Epithelial cell of proximal tubule (primary cell): Measurements from ENCODE around the gene LAMC2. TPM values are rescaled to one million over a fixed set of nuclear protein-coding genes. Genes with fewer than 3 reads are reported as not detected.

Experiments
- DNase-seq: peaks from one replicate; pipeline ENCODE4 v3.0.0-alpha.2; 2011; ENCODE audit warnings: low read depth
- H3K4me3 ChIP-seq: 2 replicates; pipeline ENCODE4 v1.5.1; 2011; ENCODE audit warnings: low read depth, mild to moderate bottlenecking, low read length
- total RNA-seq: library from RNA; depleted of rRNA; stranded (reverse); fragments of >200 nt; gene quantifications from 2 replicates; pipeline ENCODE4 v1.2.3, GENCODE V29; 2015
- TF ChIP-seq, protein P1 (sequence below): conservative IDR thresholded peaks from 2 replicates; pipeline ENCODE4 v1.5.1; 2012; ENCODE audit warnings: low read depth, mild to moderate bottlenecking, low read length

The LAMC2 gene
- total RNA-seq, 1 donor from 2014 or later: 382 TPM

DNA sequence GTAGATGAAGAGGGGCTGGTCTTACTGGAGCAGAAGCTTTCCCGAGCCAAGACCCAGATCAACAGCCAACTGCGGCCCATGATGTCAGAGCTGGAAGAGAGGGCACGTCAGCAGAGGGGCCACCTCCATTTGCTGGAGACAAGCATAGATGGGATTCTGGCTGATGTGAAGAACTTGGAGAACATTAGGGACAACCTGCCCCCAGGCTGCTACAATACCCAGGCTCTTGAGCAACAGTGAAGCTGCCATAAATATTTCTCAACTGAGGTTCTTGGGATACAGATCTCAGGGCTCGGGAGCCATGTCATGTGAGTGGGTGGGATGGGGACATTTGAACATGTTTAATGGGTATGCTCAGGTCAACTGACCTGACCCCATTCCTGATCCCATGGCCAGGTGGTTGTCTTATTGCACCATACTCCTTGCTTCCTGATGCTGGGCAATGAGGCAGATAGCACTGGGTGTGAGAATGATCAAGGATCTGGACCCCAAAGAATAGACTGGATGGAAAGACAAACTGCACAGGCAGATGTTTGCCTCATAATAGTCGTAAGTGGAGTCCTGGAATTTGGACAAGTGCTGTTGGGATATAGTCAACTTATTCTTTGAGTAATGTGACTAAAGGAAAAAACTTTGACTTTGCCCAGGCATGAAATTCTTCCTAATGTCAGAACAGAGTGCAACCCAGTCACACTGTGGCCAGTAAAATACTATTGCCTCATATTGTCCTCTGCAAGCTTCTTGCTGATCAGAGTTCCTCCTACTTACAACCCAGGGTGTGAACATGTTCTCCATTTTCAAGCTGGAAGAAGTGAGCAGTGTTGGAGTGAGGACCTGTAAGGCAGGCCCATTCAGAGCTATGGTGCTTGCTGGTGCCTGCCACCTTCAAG lies 57.3 kb downstream of the LAMC2 start:
- DNase-seq: no peak

DNA sequence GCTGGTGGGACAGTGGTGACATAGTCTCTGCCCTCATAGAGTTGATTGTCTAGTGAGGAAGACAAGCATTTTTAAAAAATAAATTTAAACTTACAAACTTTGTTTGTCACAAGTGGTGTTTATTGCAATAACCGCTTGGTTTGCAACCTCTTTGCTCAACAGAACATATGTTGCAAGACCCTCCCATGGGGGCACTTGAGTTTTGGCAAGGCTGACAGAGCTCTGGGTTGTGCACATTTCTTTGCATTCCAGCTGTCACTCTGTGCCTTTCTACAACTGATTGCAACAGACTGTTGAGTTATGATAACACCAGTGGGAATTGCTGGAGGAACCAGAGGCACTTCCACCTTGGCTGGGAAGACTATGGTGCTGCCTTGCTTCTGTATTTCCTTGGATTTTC lies 58.4 kb downstream of the LAMC2 start:
- DNase-seq: no peak
- TF ChIP-seq, protein P1, sequence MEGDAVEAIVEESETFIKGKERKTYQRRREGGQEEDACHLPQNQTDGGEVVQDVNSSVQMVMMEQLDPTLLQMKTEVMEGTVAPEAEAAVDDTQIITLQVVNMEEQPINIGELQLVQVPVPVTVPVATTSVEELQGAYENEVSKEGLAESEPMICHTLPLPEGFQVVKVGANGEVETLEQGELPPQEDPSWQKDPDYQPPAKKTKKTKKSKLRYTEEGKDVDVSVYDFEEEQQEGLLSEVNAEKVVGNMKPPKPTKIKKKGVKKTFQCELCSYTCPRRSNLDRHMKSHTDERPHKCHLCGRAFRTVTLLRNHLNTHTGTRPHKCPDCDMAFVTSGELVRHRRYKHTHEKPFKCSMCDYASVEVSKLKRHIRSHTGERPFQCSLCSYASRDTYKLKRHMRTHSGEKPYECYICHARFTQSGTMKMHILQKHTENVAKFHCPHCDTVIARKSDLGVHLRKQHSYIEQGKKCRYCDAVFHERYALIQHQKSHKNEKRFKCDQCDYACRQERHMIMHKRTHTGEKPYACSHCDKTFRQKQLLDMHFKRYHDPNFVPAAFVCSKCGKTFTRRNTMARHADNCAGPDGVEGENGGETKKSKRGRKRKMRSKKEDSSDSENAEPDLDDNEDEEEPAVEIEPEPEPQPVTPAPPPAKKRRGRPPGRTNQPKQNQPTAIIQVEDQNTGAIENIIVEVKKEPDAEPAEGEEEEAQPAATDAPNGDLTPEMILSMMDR: no peak
- H3K4me3 ChIP-seq: no peak overlapping the region

More for the DNA sequence above, 57.3 kb downstream of the LAMC2 start:
- H3K4me3 ChIP-seq: no peak overlapping the region
- TF ChIP-seq, protein P1: no peak

DNA sequence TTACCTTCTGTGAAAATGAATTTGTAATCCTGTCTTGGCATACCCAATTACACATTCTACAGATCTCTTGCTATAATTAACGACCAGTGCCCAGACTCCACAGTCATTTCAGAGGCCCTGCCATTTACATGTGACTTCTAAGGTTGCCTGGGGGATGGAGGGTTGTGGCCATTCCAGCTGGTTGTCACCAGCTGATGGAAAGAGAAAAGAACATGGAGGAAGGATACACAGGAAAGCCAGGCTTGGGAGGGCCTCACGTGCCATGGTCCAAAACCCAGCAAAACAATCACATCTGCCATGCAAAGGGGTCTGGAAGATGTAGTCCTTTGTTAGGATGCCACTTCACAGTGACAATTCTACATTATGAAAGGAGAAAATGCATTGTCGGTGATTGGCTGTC lies 59.3 kb downstream of the LAMC2 start:
- TF ChIP-seq, protein P1: no peak
- H3K4me3 ChIP-seq: no peak overlapping the region
- DNase-seq: no peak

DNA sequence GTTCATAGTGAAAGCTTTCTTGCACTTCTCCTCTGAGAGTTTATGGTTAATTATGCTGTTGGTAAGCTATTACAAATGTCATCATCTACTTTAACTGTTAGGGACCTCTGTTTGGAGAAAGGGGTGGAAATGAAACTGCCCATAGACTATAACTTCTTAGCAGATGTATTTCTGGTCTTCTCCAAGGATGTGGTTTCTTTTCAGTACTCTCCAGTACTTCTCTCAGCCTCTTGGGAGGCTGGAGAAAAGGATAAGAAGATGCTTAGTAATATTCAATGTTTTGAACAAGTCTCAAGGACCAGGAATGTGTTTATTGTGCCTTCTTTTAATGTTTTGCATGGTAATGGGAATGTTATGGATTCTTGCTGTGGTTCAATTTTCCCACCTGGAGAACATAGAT lies 60.4 kb downstream of the LAMC2 start:
- H3K4me3 ChIP-seq: no peak overlapping the region
- TF ChIP-seq, protein P1: no peak
- no peak for DNase-seq

DNA sequence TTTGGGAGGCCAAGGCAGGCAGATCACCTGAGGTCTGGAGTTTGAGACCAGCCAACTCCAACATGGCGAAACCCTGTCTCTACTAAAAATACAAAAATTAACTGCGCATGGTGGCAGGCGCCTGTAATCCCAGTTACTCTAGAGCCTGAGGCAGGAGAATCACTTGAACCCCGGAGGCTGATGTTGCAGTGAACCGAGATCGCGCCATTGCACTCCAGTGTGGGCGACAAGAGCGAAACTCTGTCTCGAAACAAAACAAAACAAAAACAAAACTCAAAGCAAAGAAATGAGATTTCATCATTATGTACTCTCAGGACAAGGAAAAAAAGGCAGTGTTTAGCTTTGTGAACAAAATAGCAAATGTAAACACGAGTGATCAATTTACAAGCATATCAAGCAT lies 61.0 kb downstream of the LAMC2 start:
- no peak for DNase-seq
- TF ChIP-seq, protein P1: no peak
- no peak overlapping the region for H3K4me3 ChIP-seq

DNA sequence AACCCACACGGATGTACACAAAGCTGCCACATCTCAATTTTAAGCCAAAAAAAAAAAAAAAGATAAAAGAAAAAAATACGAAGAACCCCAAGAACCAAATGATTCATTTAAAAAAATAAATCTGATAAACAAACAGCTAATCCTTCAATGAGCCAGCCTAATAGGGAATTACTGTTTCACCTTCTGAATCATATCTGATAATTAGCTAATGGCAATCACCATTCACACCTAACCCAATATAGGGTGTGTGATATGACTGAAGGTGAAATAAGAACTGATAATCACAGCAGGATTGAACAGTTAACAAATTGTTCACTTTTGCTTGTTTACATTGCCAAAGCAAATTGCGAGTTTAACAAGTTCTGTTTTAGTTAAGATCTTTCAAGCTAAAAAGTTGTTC lies 61.4 kb downstream of the LAMC2 start:
- H3K4me3 ChIP-seq: no peak overlapping the region
- TF ChIP-seq, protein P1: no peak
- no peak for DNase-seq

DNA sequence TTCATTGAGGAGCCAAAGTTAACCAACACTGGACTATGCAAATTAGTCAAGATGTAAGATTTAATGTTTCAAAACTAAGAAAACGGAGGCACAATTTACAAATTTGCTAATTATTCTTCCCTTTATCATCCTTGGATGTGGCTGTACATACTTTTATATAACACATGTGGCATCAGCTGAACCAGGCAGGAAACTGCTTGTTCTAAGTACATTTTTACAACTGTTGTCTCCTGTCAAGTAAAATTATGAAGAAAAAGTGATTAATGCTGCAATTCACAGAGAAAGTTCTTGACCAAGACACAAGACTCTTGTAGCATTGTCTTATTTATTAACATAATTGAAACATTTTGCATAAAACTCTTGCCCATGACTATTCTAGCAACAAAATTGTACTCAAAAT lies 61.9 kb downstream of the LAMC2 start:
- no peak for DNase-seq
- H3K4me3 ChIP-seq: no peak overlapping the region
- TF ChIP-seq, protein P1: no peak
